GM12865 (cell line): ENCODE measurements around the gene ADAMTS18.

Experiments used
- DNase-seq: peaks from one replicate; pipeline ENCODE4 v3.0.0; 2010; ENCODE audit warnings: low read depth
- H3K4me3 ChIP-seq: 2 replicates; pipeline ENCODE4 v1.5.1; 2011; ENCODE audit warnings: mild to moderate bottlenecking, low read depth, low read length, control low read depth
- TF ChIP-seq, protein P1 (sequence below): IDR thresholded peaks from 2 replicates; pipeline ENCODE4 v1.5.1; 2011; ENCODE audit warnings: low read length, control low read depth, low read depth, inconsistent platforms; ENCODE audit not compliant: insufficient read depth; ENCODE audit errors: missing control alignments

Gene ADAMTS18

DNA sequence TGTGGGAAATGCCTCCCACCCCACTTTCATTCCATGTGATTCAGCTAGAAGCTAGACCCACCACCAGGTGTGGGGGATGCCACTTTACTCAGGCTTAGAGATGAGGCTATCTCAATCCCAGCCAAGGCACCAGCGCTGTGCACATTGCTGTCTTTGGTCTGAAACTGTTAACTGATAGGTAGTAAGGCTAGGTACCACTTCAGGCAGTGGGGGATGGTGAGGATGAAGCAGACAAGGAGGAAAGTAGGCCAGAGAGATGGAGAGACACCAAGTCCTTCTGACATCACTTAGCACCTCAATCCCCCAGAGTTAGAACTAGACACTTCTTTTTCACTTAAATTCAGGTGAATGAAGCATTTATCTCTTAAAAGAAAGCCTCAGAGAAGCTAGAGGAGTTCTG, 35.8 kb downstream of the ADAMTS18 start:
- no peak for DNase-seq
- no peak overlapping the region for H3K4me3 ChIP-seq

DNA sequence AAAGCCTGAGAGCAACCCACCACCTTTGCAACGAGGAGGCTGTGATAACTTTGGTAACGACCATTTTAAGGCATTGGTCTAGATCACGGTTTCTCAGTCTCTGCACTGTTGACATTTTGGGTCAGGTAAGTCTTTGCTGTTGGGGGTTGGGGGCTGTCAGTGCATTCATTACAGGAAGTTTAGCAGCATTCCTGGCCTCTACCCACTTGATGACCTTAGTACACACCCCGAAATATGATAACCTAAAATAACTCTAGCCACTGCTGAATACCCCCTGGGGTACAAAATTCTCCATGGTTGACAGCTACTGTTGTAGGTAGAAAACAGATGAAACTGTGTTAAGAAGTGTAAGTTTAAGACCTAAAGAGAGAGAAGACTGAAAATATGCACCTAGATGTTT, 36.3 kb downstream of the ADAMTS18 start:
- TF ChIP-seq, protein P1, sequence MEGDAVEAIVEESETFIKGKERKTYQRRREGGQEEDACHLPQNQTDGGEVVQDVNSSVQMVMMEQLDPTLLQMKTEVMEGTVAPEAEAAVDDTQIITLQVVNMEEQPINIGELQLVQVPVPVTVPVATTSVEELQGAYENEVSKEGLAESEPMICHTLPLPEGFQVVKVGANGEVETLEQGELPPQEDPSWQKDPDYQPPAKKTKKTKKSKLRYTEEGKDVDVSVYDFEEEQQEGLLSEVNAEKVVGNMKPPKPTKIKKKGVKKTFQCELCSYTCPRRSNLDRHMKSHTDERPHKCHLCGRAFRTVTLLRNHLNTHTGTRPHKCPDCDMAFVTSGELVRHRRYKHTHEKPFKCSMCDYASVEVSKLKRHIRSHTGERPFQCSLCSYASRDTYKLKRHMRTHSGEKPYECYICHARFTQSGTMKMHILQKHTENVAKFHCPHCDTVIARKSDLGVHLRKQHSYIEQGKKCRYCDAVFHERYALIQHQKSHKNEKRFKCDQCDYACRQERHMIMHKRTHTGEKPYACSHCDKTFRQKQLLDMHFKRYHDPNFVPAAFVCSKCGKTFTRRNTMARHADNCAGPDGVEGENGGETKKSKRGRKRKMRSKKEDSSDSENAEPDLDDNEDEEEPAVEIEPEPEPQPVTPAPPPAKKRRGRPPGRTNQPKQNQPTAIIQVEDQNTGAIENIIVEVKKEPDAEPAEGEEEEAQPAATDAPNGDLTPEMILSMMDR = no peak
- no peak for DNase-seq
- no peak overlapping the region for H3K4me3 ChIP-seq

More for the DNA sequence above, 35.8 kb downstream of the ADAMTS18 start:
- TF ChIP-seq, protein P1 = no peak

DNA sequence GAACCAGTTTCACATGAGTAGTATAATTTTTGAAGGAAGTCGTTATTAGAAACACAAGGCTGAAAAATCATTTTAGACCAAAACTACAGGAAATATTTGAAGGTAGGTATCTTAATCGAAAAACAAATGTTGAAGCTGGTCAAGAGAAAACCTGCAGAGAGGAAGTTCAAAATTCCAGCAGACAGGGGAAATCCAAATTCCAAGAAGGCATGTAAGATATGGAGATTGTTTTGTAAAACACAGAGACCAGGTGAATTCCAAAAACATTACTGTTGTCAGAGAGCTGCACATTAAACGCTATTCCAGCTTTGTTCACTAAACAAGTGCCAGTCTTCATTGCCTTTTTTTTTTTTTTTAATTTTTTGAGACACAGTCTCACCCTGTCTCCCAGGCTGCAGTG, 38.4 kb downstream of the ADAMTS18 start:
- TF ChIP-seq, protein P1 = no peak
- DNase-seq = no peak
- H3K4me3 ChIP-seq = no peak overlapping the region

DNA sequence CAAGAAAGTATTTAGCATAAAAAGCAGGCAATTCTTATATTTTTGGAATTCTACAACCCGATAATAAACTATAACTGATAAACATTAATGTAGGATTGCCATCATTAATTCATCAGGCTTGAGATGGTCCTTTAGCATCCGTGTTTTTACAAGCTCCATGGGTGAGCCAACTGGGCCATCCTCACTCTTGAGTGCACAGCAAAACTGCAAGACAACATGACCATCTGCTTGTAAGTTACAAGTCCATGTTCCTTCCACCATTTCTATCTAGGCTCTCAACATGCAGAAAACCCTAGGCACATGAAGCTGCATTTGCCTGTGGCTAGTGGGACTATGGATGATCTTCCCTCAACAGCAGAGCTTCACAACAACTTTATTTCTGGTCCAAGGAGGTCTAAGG, 40.1 kb downstream of the ADAMTS18 start:
- DNase-seq = no peak
- H3K4me3 ChIP-seq = no peak overlapping the region
- TF ChIP-seq, protein P1 = no peak

DNA sequence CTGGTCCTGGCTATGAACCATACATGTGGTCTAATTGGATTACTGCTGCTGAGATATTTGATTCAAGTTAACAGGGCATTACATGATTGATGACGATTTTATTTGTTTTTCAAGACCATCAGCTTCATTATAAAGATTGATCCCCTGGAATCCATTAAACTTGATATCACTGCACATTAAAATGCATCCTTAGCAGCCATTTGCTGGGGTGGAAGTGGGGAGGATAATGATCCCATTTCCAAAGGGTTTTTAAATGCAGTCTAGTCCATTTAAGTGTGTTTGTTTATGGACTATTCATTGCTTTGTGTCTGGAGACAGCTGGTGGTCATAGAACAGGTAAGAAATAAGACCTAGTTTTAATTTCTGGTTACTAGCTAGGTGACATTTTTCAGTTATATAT, 40.9 kb downstream of the ADAMTS18 start:
- no peak for DNase-seq
- TF ChIP-seq, protein P1 = no peak
- no peak overlapping the region for H3K4me3 ChIP-seq

DNA sequence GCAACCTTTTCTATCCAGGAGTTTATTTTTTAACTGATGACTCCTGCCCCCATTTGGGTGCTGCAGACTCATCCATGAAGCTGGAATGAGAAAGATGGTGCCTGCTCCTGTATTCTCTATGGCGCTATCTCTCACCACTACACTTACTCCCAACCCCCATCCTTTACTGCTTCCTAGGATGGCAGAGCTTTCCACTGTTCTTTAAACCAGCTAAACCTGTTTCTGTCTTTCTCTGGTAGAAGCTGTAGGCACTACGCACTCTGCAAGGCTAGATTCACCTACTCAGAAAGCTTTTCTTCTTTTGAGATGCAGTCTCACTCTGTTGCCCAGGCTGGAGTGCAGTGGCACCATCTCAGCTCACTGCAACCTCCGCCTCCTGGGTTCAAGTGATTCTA, 47.0 kb downstream of the ADAMTS18 start:
- DNase-seq = no peak
- H3K4me3 ChIP-seq = no peak overlapping the region
- TF ChIP-seq, protein P1 = no peak
